Measurements from ENCODE around the gene ADGRB3. TPM values are rescaled to one million over a fixed set of nuclear protein-coding genes. Genes with fewer than 3 reads are reported as not detected.
"Not testable (repeated sequence)": the region's sequence is repeated elsewhere in the genome, so short reads cannot be mapped to it uniquely, and the experiment has no call there.

The ADGRB3 gene
- total and polyA plus RNA-seq, 2 donors (not counting 1 experiment from before 2014, with no cell fraction given) = not detected

GRCh38 chr6:69285054-69285453 is 650.0 kb downstream of the ADGRB3 start:
- no peak overlapping the region for H3K27ac ChIP-seq (ENCODE audit: low read length in 2 of 2)
- no peak overlapping the region for H3K27ac Mint-ChIP-seq
- no peak for TF ChIP-seq CTCF (IDR thresholded peaks at IDR 0.05)
- no peak for TF ChIP-seq EZH2 (IDR thresholded peaks at IDR 0.05; ENCODE audit: borderline replicate concordance, insufficient read depth, low read depth, low read length, poor library complexity, severe bottlenecking)
- no peaks in the 10 kb centered on the region for H3K27me3 Mint-ChIP-seq
- H3K9me3 Mint-ChIP-seq (ENCODE audit: insufficient read depth) = no peaks in the 10 kb centered on the region
- no peak overlapping the region for H3K4me2 ChIP-seq (replicated peaks; ENCODE audit: low read depth, low read length, poor library complexity, severe bottlenecking)
- no CpG with 5 or more reads among the region's 2 CpGs for WGBS (ENCODE audit: insufficient coverage)
- DNase-seq = no peak
- ATAC-seq (ENCODE audit: low read depth) = no peak
- no peaks in the 10 kb centered on the region for H3K4me1 Mint-ChIP-seq
- H3K9me3 ChIP-seq (ENCODE audit: control extremely low read depth in 1 of 3, control insufficient read depth in 2 of 3, insufficient read depth in 1 of 3, low read length in 2 of 3) = no peaks in the 10 kb centered on the region
- no peaks in the 10 kb centered on the region for H3K27me3 ChIP-seq (replicated peaks in 1 of 4; ENCODE audit: control extremely low read depth in 1 of 4, control insufficient read depth in 3 of 4, insufficient read depth in 4 of 4, low read length in 3 of 4)
- H3K9ac ChIP-seq (ENCODE audit: low read length) = no peak overlapping the region
- no peaks in the 10 kb centered on the region for H4K20me1 ChIP-seq (ENCODE audit: control insufficient read depth, insufficient read depth, low read length, poor library complexity, severe bottlenecking)
- H3K4me3 ChIP-seq (ENCODE audit: control extremely low read depth in 1 of 5, extremely low read depth in 1 of 5, insufficient read depth in 1 of 5, low read depth in 2 of 5, low read length in 4 of 5) = no peak overlapping the region
- H2AFZ ChIP-seq (ENCODE audit: insufficient read depth, low read depth, low read length, poor library complexity, severe bottlenecking) = no peak overlapping the region
- no peaks in the 10 kb centered on the region for H3K4me1 ChIP-seq (ENCODE audit: control insufficient read depth in 2 of 2, insufficient read depth in 2 of 2, low read length in 2 of 2)
- intact Hi-C loops (cut with micrococcal nuclease) = no loop called here
- no peaks in the 10 kb centered on the region for H3K79me2 ChIP-seq (ENCODE audit: control insufficient read depth, insufficient read depth, low read length)
- ChIA-PET CTCF (no interaction called here), POLR2A (no interaction called here)
- no peaks in the 10 kb centered on the region for H3K36me3 ChIP-seq (replicated peaks in 1 of 2; ENCODE audit: control extremely low read depth in 1 of 2, control insufficient read depth in 1 of 2, extremely low read depth in 1 of 2, insufficient read depth in 2 of 2, low read length in 1 of 2)
- no peak overlapping the region for H3K4me3 Mint-ChIP-seq

GRCh38 chr6:69286331-69286730 is 651.2 kb downstream of the ADGRB3 start:
- TF ChIP-seq EZH2 (IDR thresholded peaks at IDR 0.05; ENCODE audit: borderline replicate concordance, insufficient read depth, low read depth, low read length, poor library complexity, severe bottlenecking) (no peak), CTCF (IDR thresholded peaks at IDR 0.05) (no peak)
- no peak for ATAC-seq (ENCODE audit: low read depth)
- H3K36me3 ChIP-seq (replicated peaks in 1 of 2; ENCODE audit: control extremely low read depth in 1 of 2, control insufficient read depth in 1 of 2, extremely low read depth in 1 of 2, insufficient read depth in 2 of 2, low read length in 1 of 2) = no peaks in the 10 kb centered on the region
- H3K27ac ChIP-seq (ENCODE audit: low read length in 2 of 2) = no peak overlapping the region
- no peak overlapping the region for H3K4me3 ChIP-seq (ENCODE audit: control extremely low read depth in 1 of 5, extremely low read depth in 1 of 5, insufficient read depth in 1 of 5, low read depth in 2 of 5, low read length in 4 of 5)
- Mint-ChIP-seq H3K27ac (no peak overlapping the region), H3K27me3 (no peaks in the 10 kb centered on the region), H3K9me3 (ENCODE audit: insufficient read depth) (no peaks in the 10 kb centered on the region), H3K4me1 (no peaks in the 10 kb centered on the region), H3K4me3 (no peak overlapping the region)
- H3K4me1 ChIP-seq (ENCODE audit: control insufficient read depth in 2 of 2, insufficient read depth in 2 of 2, low read length in 2 of 2) = no peaks in the 10 kb centered on the region
- DNase-seq = no peak
- no peak overlapping the region for H3K9ac ChIP-seq (ENCODE audit: low read length)
- H3K79me2 ChIP-seq (ENCODE audit: control insufficient read depth, insufficient read depth, low read length) = no peaks in the 10 kb centered on the region
- H4K20me1 ChIP-seq (ENCODE audit: control insufficient read depth, insufficient read depth, low read length, poor library complexity, severe bottlenecking) = no peaks in the 10 kb centered on the region
- ChIA-PET CTCF (no interaction called here), POLR2A (no interaction called here)
- no peaks in the 10 kb centered on the region for H3K9me3 ChIP-seq (ENCODE audit: control extremely low read depth in 1 of 3, control insufficient read depth in 2 of 3, insufficient read depth in 1 of 3, low read length in 2 of 3)
- H3K4me2 ChIP-seq (replicated peaks; ENCODE audit: low read depth, low read length, poor library complexity, severe bottlenecking) = no peak overlapping the region
- intact Hi-C loops (cut with micrococcal nuclease) = no loop called here
- H2AFZ ChIP-seq (ENCODE audit: insufficient read depth, low read depth, low read length, poor library complexity, severe bottlenecking) = no peak overlapping the region
- H3K27me3 ChIP-seq (replicated peaks in 1 of 4; ENCODE audit: control extremely low read depth in 1 of 4, control insufficient read depth in 3 of 4, insufficient read depth in 4 of 4, low read length in 3 of 4) = no peaks in the 10 kb centered on the region
- WGBS (ENCODE audit: insufficient coverage) = 86% methylated on average over 1 of the region's 2 CpGs

GRCh38 chr6:69288198-69288597 is 653.1 kb downstream of the ADGRB3 start:
- H3K4me3 Mint-ChIP-seq; H3K27ac Mint-ChIP-seq; H3K36me3 ChIP-seq (replicated peaks in 1 of 2; ENCODE audit: control extremely low read depth in 1 of 2, control insufficient read depth in 1 of 2, extremely low read depth in 1 of 2, insufficient read depth in 2 of 2, low read length in 1 of 2); H3K4me2 ChIP-seq (replicated peaks; ENCODE audit: low read depth, low read length, poor library complexity, severe bottlenecking); H3K4me3 ChIP-seq (ENCODE audit: control extremely low read depth in 1 of 5, extremely low read depth in 1 of 5, insufficient read depth in 1 of 5, low read depth in 2 of 5, low read length in 4 of 5); H3K4me1 Mint-ChIP-seq; DNase-seq; H3K9ac ChIP-seq (ENCODE audit: low read length); ATAC-seq (ENCODE audit: low read depth); H2AFZ ChIP-seq (ENCODE audit: insufficient read depth, low read depth, low read length, poor library complexity, severe bottlenecking); H3K4me1 ChIP-seq (ENCODE audit: control insufficient read depth in 2 of 2, insufficient read depth in 2 of 2, low read length in 2 of 2); CTCF ChIA-PET; H3K9me3 Mint-ChIP-seq (ENCODE audit: insufficient read depth); H3K79me2 ChIP-seq (ENCODE audit: control insufficient read depth, insufficient read depth, low read length); intact Hi-C loops (cut with micrococcal nuclease); H3K27me3 ChIP-seq (replicated peaks in 1 of 4; ENCODE audit: control extremely low read depth in 1 of 4, control insufficient read depth in 3 of 4, insufficient read depth in 4 of 4, low read length in 3 of 4); H3K27me3 Mint-ChIP-seq; H4K20me1 ChIP-seq (ENCODE audit: control insufficient read depth, insufficient read depth, low read length, poor library complexity, severe bottlenecking); H3K9me3 ChIP-seq (ENCODE audit: control extremely low read depth in 1 of 3, control insufficient read depth in 2 of 3, insufficient read depth in 1 of 3, low read length in 2 of 3); POLR2A ChIA-PET; H3K27ac ChIP-seq (ENCODE audit: low read length in 2 of 2): not testable (repeated sequence)
- 100% methylated on average over 2 of the region's 5 CpGs for WGBS (ENCODE audit: insufficient coverage)
